ENCODE data around the gene COL23A1.
"Not testable (repeated sequence)": the region's sequence is repeated elsewhere in the genome, so short reads cannot be mapped to it uniquely, and the experiment has no call there.

Gene COL23A1

DNA sequence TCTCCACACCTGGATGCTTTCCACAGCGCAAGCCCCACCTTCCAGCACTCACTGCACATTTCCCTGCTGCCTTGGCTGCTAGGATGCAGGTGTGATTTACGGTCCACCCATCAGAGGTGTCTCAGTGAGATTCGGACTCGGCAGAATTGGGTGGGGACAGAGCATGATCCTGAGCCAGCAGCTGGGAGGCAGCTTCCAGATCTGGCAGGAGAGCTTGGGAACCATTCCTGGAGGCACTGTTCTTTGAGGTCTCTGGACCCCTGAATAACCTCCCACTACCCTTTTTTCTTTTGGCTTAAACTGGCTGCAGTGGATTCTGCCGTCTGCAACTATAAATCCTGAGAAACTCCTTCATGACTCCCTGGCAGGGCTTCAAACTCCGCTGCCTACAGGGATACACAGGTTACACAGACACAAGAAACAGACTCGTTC, 258.0 kb downstream of the COL23A1 start:
- DNase-seq, result no peak

GRCh38 chr5:178331491-178331996, 258.6 kb downstream of the COL23A1 start:
- no peak for DNase-seq

GRCh38 chr5:178330791-178331404, 259.3 kb downstream of the COL23A1 start:
- DNase-seq, result no peak

GRCh38 chr5:178328826-178329730, 261.1 kb downstream of the COL23A1 start:
- no peak for DNase-seq

DNA sequence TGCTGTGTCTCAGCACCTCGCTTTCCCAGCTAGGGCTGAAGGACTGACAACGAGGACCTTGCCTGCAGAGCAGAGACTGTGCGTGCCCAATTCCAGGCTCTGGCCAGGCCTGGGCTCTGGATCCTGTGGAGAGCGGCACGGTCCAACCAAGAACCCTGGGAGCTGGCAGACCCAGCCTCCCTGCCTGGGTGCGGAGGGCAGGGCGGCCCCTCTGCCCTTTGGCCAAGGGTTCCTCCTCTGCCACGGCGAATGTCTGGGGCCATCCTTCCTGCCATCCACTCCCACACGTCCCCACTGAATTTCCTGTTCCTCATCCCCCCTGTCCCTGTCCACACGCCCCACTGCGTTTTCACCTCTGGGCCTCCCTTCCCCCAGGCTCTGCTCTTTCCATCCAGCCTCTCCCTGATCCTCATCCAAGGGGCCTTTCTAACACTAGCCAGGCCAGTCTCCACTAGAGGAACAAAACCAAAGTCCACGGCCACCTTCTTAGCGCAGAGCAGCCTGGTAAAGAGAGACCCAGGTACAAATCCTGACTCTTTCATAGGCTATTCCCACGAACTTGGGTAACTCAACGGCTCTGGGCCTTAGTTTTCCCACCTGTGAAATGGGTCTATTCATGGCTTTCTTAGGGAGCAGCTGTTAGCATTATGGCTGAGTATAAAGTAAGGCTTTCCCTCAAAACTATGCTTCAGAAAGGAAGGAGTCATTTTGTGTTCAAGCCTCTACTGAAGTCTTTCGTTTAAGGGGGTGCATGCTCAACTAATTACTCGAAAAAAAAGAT, 262.1 kb downstream of the COL23A1 start:
- no peak for DNase-seq

DNA sequence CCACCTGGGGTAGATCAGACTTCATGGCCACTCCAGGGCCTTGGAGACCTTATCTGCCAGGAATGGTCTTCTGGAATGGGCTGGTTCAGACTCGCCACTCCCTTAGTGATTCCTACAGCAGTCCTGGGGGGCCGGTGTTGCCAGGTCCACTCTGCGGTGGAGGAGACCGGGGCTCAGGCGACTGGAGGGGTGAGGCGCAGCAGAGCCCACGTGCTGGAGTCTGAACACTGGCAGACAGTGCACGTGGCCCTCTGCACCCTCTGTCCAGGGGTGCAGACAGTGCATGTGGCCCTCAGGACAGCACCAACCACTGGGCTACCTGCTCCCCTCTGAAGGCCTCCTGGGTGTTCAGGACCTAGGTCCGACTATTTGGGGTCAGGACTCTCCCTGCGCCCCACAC, 262.7 kb downstream of the COL23A1 start:
- DNase-seq, result no peak

- no peak for DNase-seq
Observed at GRCh38 chr5:178326374-178326715, 263.8 kb downstream of the COL23A1 start.

DNA sequence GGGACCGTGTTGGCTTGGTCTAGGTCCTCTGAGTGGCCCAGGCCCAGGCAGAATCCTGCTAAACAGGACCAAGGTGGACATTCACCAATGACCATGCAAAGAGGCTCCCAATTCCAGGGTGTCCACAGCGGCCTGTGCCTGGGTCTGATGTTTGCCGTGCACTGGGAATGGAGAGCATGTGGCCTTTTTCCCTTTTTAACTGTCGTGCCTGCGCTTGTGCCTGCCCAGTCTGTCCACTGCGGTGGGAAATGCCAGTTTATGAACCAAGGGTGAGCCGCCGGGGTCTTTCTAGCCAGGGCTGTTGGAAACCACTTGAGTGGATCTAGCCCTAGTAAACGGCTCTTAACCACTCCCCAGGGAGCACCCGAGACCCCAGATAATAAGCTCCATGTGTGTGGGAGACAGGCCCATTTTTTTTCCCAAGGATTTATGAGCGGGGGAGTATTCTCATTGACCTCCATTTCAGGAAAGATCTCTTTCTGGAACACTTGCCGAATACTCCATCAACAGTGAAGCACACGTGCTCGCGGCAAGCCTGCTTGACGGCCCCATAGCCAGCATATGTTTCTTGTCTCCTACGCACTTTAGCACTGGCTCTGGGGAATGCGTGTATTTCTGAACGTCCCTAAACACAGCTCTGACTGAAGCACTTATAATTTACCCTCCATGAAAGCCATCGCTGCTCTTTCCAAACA, 264.4 kb downstream of the COL23A1 start:
- no peak for DNase-seq

DNA sequence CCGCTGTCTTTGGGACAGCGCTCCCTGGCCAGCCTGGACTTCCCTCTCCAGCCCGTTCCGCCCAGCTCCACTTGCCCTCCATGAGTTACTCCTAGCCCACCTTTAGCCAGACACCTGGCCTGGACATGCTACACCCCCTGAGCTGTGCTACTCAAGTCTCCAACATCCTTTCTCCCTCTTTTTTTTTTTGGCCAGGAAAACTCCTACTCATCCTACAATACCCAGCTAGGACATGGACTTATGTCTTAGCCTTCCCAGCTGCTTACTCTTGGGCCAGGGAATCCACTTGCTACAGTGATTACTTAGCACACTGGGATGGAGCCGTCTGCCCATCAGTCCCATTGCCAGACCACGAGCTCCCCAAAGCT, 264.9 kb downstream of the COL23A1 start:
- no peak for DNase-seq

GRCh38 chr5:178324481-178325310, 265.5 kb downstream of the COL23A1 start:
- no peak for DNase-seq

- DNase-seq, result no peak
Observed at GRCh38 chr5:178323961-178324360, 266.2 kb downstream of the COL23A1 start.

DNA sequence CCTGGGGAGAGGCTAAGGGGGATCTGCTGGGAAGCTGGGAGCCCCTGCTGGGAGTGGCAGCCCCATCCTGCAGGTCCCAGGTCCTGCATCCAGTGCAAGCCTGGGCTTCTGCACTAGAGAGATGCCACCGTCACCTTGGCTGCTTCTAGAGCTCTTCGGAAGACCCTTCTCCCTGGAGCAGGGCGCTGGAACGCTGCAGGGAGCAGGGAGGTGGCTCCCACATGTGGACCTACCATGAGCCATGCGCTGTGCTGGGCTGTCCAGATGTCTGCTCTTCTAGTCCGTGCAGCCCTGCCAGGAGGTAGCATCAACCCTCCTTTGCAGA, 266.7 kb downstream of the COL23A1 start:
- DNase-seq, result no peak

DNA sequence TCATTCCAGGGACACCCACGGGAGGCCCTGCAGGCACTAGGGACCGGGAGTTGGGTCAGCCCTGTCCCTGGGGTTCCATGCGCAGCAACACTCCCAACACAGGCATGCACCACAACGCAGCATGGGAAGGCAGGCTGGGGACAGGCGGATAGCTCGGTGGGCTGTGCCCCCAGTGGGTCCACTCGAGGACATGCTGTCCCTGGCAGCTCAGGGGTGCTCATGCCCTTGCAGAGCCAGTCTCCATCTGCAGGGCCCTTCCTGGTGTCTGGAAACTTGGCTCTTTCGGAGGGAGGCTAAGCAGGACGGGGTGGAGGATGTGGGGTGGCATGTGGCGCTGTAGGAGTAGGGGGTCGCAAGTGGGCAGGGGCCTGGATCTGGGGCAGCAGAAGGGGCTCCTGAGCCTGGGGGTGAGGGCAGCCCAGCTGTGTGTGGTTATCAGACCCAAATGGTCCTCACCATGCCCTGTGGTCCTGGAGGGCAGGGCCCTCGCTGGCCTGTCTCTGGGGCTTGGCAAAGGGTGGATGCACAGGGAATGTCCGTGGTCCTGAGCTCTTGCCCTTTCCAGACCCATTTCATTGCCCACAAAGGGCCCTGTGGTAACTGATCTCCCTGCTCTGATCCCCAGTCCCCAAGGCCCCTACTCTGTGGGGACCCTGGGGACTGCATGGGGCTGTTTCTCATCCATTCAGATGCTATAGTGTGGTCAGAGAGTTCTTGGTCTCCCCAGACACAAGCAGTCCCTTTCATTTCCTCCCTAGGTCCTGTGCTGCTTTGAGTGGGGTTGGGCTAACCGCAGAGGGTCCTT, 267.3 kb downstream of the COL23A1 start:
- no peak for DNase-seq

GRCh38 chr5:178320281-178320855, 269.8 kb downstream of the COL23A1 start:
- DNase-seq, result no peak

DNA sequence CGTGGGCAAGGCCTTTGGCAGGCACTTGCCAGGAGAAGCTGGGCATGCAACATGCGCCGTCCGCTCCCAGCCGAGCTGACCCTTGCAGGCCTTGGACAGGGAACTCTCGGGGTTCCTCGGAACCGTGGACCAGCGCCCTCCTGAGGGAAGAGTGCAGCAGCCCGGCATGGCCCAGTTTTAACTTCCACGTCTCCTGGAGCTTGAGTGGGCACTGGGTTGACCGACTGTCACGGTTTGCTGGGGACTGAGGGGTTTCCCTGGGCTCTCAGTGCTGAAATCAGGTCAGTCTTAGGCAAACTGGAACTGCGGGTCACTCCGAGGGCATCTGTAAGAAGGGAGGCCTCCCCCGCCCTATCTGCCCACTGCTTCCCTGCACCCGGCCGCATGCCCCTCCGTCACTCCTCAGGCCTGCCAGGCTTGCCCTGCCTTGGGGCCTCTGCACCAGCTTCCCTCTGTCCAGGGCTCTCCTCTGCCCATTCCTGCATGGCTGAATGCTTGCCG, 270.6 kb downstream of the COL23A1 start:
- no peak for DNase-seq

GRCh38 chr5:178318893-178319292, 271.3 kb downstream of the COL23A1 start:
- no peak for DNase-seq

GRCh38 chr5:178318382-178318781, 271.8 kb downstream of the COL23A1 start:
- DNase-seq, result no peak

DNA sequence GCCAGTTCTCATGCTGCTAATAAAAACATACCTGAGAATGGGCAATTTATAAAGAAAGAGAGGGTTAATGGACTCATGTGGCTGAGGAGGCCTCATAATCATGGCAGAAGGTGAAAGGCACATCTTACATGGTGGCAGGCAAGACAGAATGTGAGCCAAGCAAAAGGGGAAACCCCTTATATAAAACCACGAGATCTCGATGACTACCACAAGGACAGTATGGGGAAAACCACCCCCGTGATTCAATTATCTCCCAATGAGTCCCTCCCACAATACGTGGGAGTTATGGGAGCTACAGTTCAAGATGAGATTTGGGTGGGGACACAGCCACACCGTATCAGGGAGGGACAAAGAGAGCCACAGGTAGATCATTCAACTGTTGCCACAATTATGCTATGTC, 272.5 kb downstream of the COL23A1 start:
- not testable (repeated sequence) for DNase-seq

DNA sequence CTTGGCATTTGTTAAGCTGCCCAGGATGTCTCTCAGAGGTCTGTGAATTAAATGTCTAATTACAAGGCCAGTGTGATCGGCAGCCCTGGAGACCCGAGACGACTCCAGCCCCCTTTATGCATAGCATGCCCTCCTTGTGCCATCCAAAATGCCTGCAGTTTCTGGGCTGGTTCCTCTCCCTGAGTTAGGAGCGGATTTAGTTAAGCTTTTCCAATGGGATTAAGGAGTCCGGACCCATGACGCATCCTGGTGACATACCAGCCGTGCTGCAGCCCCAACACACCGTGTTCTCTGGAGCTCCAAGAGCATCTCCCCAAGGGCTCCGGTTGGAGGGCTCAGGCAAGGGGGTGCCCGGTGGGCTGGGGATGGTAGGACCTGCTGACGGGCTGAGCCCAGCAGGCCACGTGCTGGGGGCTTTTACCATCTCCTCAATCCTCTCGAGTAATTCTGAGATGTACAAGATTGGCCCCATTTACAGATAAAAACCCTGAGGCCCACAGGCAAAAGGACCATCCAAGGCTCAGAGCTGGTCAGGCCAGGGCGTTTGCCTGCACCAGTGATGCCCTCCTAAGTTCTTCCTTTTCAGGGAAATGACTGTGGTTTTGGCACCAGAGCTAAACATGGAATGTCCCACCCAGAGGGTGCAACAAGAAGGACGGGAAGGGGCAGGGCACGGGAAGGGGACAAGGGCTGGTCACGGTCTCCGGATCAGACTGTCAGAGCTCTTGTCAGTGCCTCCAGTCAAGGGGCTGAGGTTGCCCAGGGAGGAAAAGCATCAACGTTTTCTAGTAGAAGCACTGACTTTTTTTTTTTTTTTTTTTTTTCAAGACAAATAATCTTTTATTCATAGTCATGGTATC, 275.0 kb downstream of the COL23A1 start:
- DNase-seq, result no peak

All from activated CD4-positive, alpha-beta T cell treated with anti-CD3 and anti-CD28 coated beads, Interleukin-10, Interleukin-2, amounts not matched to agents 100 ng/mL and 50 ng/mL, durations not matched to agents 16 hours and 8 hours (primary cell).